ENCODE results near the gene ID3.
A peak's percentile ranks its signal among the peaks of the same experiment; 100 is the strongest.

The ID3 gene

DNA sequence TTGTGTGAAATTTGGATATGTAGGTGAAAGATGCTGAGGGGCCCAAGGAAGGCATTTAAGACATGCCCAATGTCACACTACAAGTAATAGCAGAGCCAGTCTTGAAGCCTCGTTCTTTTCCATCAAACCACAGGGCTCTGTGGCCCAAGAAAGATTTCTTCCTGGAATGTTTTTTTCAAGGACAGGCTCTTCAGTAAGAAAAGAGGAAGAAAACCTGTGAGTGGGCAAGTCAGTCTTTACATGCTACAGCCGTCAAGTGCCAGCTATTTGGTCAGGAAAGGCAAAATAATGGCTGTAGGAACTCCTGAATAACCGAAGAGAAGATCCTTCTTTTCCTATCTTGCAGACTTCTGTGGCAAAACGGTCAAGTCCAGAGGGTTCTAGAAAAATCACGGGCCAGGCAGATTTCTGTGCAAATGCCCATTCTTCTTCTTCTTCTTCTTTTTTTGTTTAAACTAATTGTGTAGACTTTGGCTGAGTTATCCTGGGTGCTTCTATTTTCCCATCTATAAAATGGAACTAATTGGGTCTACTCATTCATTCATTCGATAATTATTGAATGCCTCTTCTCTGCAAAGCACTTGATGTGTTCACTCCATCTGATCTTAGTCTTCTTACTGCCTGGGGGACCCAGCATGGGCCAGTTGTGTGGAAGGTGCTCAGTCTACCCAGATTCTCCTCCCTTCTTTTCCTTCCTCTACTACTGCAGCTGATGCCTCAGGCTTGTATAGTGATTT lies 1.9 kb upstream of the ID3 start:
- POLR2A ChIA-PET: interaction anchor here (0.7 to 3.3 kb wide), 3 partner anchors 10 to 25 kb away, joined by 3 to 18 read pairs (median 4); no protein-coding TSS in a partner anchor
- TF ChIP-seq CTCF (IDR thresholded peaks at IDR 0.05; ENCODE audit: insufficient read depth, low read length, missing control alignments): no peak
- CTCF ChIA-PET: interaction anchor here (1.2 to 40.3 kb wide), 2 partner anchors 25 to 76 kb away, joined by 3 to 1485 read pairs; no protein-coding TSS in a partner anchor
- H3K4me3 ChIP-seq (ENCODE audit: low read depth, low read length): no peak overlapping the region
- no peak for DNase-seq (ENCODE audit: low read depth, low spot score)

GRCh38 chr1:23559985-23560741 lies 862 bp upstream of the ID3 start:
- POLR2A ChIA-PET: interaction anchor here (0.7 to 5.5 kb wide), 12 partner anchors 10 to 138 kb away, joined by 3 to 67 read pairs (median 5); no protein-coding TSS in a partner anchor
- CTCF ChIA-PET: interaction anchor here (1.0 to 40.3 kb wide), 4 partner anchors 12 to 77 kb away, joined by 3 to 1485 read pairs (median 4); no protein-coding TSS in a partner anchor
- no peak for DNase-seq (ENCODE audit: low read depth, low spot score)
- TF ChIP-seq CTCF (IDR thresholded peaks at IDR 0.05; ENCODE audit: insufficient read depth, low read length, missing control alignments): no peak
- peak overlapping the region; percentile 49 for H3K4me3 ChIP-seq (ENCODE audit: low read depth, low read length)

DNA sequence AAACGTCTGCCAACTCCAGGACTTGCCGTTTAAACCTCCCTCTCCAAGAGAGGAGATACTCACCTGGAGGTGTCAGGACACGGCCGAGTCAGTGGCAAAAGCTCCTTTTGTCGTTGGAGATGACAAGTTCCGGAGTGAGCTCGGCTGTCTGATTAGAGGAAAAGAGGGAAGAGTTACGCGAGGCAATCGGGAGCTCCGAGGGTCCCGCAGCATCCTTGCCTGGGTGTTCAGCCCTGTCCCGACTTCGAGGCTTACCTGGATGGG lies 497 bp downstream of the ID3 start:
- ChIA-PET CTCF (interaction anchor here (1.4 to 40.3 kb wide), 4 partner anchors 10 to 78 kb away, joined by 4 to 1485 read pairs (median 12); no protein-coding TSS in a partner anchor), POLR2A (interaction anchor here (0.5 to 5.5 kb wide), 12 partner anchors 8 to 216 kb away, joined by 3 to 67 read pairs (median 6); partner anchors contain the start of gene HNRNPR)
- no peak for TF ChIP-seq CTCF (IDR thresholded peaks at IDR 0.05; ENCODE audit: insufficient read depth, low read length, missing control alignments)
- no peak for DNase-seq (ENCODE audit: low read depth, low spot score)
- peak overlapping the region; percentile 87 for H3K4me3 ChIP-seq (ENCODE audit: low read depth, low read length)

DNA sequence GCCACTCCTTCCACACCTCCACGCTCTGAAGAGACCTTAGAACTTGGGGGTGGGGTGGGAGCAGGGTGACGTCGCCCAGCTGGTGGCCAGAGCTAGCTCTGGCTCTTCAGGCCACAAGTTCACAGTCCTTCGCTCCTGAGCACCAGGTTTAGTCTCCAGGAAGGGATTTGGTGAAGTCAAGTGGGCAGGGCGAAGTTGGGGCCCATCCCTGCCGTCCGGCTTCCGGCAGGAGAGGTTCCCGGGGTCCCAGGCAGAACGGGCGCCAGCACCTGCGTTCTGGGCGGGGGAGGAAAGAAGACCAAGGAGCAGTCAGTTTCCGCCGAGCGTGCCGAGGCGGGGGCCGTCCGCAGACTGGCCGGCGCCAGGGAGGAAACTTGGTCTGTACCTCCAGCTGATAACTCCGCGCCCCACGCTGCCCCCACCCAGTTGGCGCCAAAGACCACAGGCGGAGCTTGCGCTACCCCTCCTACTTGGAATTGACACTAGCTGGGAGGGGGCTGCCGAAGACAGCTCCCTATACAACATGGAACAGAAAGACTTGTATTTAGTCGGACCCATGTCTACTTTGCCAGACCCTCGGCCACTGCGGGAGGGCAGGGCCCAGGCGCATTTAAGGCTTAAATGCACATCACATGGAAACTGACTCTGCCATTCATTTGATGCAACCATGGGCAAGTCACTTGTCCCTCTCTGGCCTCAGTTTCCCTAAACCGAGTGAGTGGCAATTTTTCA lies 995 bp downstream of the ID3 start:
- no peak for DNase-seq (ENCODE audit: low read depth, low spot score)
- POLR2A ChIA-PET: interaction anchor here (0.5 to 5.5 kb wide), 16 partner anchors 8 to 329 kb away, joined by 3 to 67 read pairs (median 4); partner anchors contain the start of gene HNRNPR
- peak overlapping the region; percentile 87 for H3K4me3 ChIP-seq (ENCODE audit: low read depth, low read length)
- CTCF ChIA-PET: interaction anchor here (0.8 to 40.3 kb wide), 6 partner anchors 10 to 79 kb away, joined by 3 to 1485 read pairs (median 4); no protein-coding TSS in a partner anchor
- no peak for TF ChIP-seq CTCF (IDR thresholded peaks at IDR 0.05; ENCODE audit: insufficient read depth, low read length, missing control alignments)

DNA sequence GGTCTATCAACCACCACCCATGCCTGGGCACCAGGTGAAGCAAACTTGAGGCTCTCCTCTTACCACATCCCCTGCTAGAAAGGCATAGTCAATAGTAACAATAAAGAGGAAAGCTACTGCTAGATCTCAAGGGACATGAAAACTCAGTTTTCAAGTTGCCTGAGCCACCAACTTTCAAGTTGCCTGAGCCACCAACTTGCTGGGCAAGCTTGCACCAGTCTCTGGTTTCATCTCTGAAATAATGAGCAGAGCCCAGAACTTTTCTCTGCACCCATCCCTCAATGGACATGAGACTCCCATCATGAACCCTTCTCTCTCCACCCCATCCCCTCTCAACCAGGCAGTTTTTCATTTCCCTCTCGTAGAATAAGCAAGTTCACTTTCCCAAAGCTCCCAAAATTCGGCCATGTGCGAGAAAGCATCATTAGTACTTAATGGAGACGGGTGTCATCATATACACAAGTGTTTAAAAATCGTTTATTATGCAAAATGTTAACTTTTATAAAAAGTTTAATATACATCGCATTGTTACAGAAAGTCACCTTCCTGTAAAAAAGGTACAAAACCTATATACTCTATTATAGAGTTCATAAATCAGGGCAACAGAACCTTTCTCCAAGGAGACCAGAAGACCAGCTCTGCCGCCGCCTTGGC lies 1.7 kb downstream of the ID3 start:
- TF ChIP-seq CTCF (IDR thresholded peaks at IDR 0.05; ENCODE audit: insufficient read depth, low read length, missing control alignments): no peak
- POLR2A ChIA-PET: interaction anchor here (0.6 to 5.5 kb wide), 7 partner anchors 13 to 330 kb away, joined by 3 to 67 read pairs (median 4); no protein-coding TSS in a partner anchor
- H3K4me3 ChIP-seq (ENCODE audit: low read depth, low read length): peak overlapping the region; percentile 87
- CTCF ChIA-PET: interaction anchor here (0.8 to 40.3 kb wide), 5 partner anchors 9 to 79 kb away, joined by 3 to 1485 read pairs (median 5); no protein-coding TSS in a partner anchor
- DNase-seq (ENCODE audit: low read depth, low spot score): no peak
